ENCODE results near the gene RNASE1. TPM values are rescaled to one million over a fixed set of nuclear protein-coding genes. Genes with fewer than 3 reads are reported as not detected.

Gene RNASE1
- total RNA-seq, 1 donor from 2014 or later: 113 TPM

- Histone ChIP-seq H3K4me3 (ENCODE audit: low read length in 3 of 3) (no peak overlapping the region), H3K4me1 (ENCODE audit: control insufficient read depth in 3 of 3, insufficient read depth in 3 of 3, low read length in 3 of 3) (peaks cover 0 to 3% (median 0%) of the 10 kb centered on the region in 3 donors), H3K9ac (ENCODE audit: low read depth in 1 of 3, low read length in 3 of 3) (no peak overlapping the region), H3K9me3 (ENCODE audit: control insufficient read depth in 3 of 3, low read length in 3 of 3) (no peaks in the 10 kb centered on the region), H3K27me3 (ENCODE audit: control insufficient read depth in 3 of 3, insufficient read depth in 3 of 3, low read length in 3 of 3) (peaks cover 3 to 13% (median 8%) of the 10 kb centered on the region in 3 donors), H3K27ac (ENCODE audit: low read depth, low read length) (no peak overlapping the region), H3K36me3 (ENCODE audit: control insufficient read depth in 3 of 3, insufficient read depth in 3 of 3, low read length in 3 of 3) (no peaks in the 10 kb centered on the region)
Measured at GRCh38 chr14:20797164-20797563, 5.5 kb downstream of the RNASE1 start.

GRCh38 chr14:20794644-20795369 is 7.8 kb downstream of the RNASE1 start:
- H3K4me3 ChIP-seq (ENCODE audit: low read length in 3 of 3): no peak overlapping the region
- H3K36me3 ChIP-seq (ENCODE audit: control insufficient read depth in 3 of 3, insufficient read depth in 3 of 3, low read length in 3 of 3): no peaks in the 10 kb centered on the region
- H3K4me1 ChIP-seq (ENCODE audit: control insufficient read depth in 3 of 3, insufficient read depth in 3 of 3, low read length in 3 of 3): no peaks in the 10 kb centered on the region
- H3K9ac ChIP-seq (ENCODE audit: low read depth in 1 of 3, low read length in 3 of 3): no peak overlapping the region
- H3K9me3 ChIP-seq (ENCODE audit: control insufficient read depth in 3 of 3, low read length in 3 of 3): no peaks in the 10 kb centered on the region
- peaks cover 0 to 4% (median 0%) of the 10 kb centered on the region in 3 donors for H3K27me3 ChIP-seq (ENCODE audit: control insufficient read depth in 3 of 3, insufficient read depth in 3 of 3, low read length in 3 of 3)
- H3K27ac ChIP-seq (ENCODE audit: low read depth, low read length): no peak overlapping the region

DNA sequence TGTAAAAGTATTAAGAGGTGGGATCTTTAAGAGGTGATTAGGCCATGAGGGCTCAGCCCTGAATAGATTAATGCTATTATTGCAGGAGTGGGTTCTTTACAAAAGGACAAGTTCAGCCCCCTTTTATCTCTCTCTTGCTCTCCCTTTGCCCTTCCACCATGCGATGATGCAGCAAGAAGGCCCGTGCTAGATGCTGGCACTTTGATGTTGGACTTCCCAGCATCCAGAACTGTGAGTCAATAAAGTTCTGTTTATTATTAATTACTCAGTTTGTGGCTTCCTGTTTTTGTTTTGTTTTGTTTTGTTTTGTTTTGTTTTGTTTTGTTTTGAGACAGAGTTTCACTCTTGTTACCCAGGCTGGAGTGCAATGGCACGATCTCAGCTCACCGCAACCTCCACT is 10.1 kb downstream of the RNASE1 start:
- Histone ChIP-seq H3K27me3 (ENCODE audit: control insufficient read depth in 3 of 3, insufficient read depth in 3 of 3, low read length in 3 of 3) (no peaks in the 10 kb centered on the region), H3K9me3 (ENCODE audit: control insufficient read depth in 3 of 3, low read length in 3 of 3) (no peaks in the 10 kb centered on the region), H3K36me3 (ENCODE audit: control insufficient read depth in 3 of 3, insufficient read depth in 3 of 3, low read length in 3 of 3) (no peaks in the 10 kb centered on the region), H3K9ac (ENCODE audit: low read depth in 1 of 3, low read length in 3 of 3) (no peak overlapping the region), H3K4me3 (ENCODE audit: low read length in 3 of 3) (no peak overlapping the region), H3K4me1 (ENCODE audit: control insufficient read depth in 3 of 3, insufficient read depth in 3 of 3, low read length in 3 of 3) (peaks cover 0 to 3% (median 0%) of the 10 kb centered on the region in 3 donors), H3K27ac (ENCODE audit: low read depth, low read length) (no peak overlapping the region)

DNA sequence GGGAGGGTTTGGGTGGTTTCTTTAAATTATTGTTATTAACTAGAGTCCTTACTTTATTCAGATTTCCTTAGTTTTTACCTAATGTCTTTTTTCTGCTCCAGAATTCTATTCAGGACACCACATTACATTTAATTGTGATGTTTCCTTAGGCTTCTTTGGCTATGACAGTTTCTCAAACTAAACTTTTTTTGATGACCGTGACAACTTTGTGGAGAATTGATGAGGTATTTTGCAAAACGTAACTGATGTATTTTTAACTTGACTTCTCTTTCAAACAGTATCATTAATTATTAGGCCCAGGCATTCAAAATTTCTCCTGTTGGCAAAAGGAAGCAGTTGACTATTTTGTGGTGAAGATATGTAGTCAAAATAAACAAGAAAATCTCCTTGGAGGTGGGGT is 11.0 kb downstream of the RNASE1 start:
- no peaks in the 10 kb centered on the region for H3K36me3 ChIP-seq (ENCODE audit: control insufficient read depth in 3 of 3, insufficient read depth in 3 of 3, low read length in 3 of 3)
- no peaks in the 10 kb centered on the region for H3K9me3 ChIP-seq (ENCODE audit: control insufficient read depth in 3 of 3, low read length in 3 of 3)
- H3K9ac ChIP-seq (ENCODE audit: low read depth in 1 of 3, low read length in 3 of 3): no peak overlapping the region
- H3K27me3 ChIP-seq (ENCODE audit: control insufficient read depth in 3 of 3, insufficient read depth in 3 of 3, low read length in 3 of 3): peaks cover 0 to under 1% (median 0%) of the 10 kb centered on the region in 3 donors
- peaks cover 0 to 3% (median 0%) of the 10 kb centered on the region in 3 donors for H3K4me1 ChIP-seq (ENCODE audit: control insufficient read depth in 3 of 3, insufficient read depth in 3 of 3, low read length in 3 of 3)
- H3K27ac ChIP-seq (ENCODE audit: low read depth, low read length): no peak overlapping the region
- no peak overlapping the region for H3K4me3 ChIP-seq (ENCODE audit: low read length in 3 of 3)

DNA sequence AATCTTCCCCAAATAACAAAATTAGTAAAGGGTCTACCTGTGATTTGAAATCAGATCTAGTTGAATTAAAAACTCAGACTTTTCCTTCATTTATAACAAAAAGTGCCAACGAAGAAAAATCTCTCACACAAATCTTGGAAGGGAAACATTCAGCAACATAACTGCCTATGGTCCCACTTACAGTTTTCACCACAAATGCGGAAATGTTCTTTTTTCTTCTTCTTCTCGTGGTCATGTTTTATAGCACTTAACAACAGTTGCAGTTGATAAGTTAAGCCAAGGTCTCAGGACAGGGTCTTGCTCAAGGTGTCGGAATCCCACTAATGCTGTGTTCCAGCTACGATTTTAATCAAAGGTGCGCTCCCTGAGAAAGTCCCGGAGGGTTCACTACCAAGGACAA is 11.5 kb downstream of the RNASE1 start:
- Histone ChIP-seq H3K4me1 (ENCODE audit: control insufficient read depth in 3 of 3, insufficient read depth in 3 of 3, low read length in 3 of 3) (peaks cover 0 to 3% (median 0%) of the 10 kb centered on the region in 3 donors), H3K27me3 (ENCODE audit: control insufficient read depth in 3 of 3, insufficient read depth in 3 of 3, low read length in 3 of 3) (peaks cover 0 to 3% (median 0%) of the 10 kb centered on the region in 3 donors), H3K9me3 (ENCODE audit: control insufficient read depth in 3 of 3, low read length in 3 of 3) (no peaks in the 10 kb centered on the region), H3K36me3 (ENCODE audit: control insufficient read depth in 3 of 3, insufficient read depth in 3 of 3, low read length in 3 of 3) (no peaks in the 10 kb centered on the region), H3K27ac (ENCODE audit: low read depth, low read length) (no peak overlapping the region), H3K9ac (ENCODE audit: low read depth in 1 of 3, low read length in 3 of 3) (no peak overlapping the region), H3K4me3 (ENCODE audit: low read length in 3 of 3) (no peak overlapping the region)

- H3K4me3 ChIP-seq (ENCODE audit: low read length in 3 of 3): no peak overlapping the region
- no peak overlapping the region for H3K9ac ChIP-seq (ENCODE audit: low read depth in 1 of 3, low read length in 3 of 3)
- H3K27me3 ChIP-seq (ENCODE audit: control insufficient read depth in 3 of 3, insufficient read depth in 3 of 3, low read length in 3 of 3): peaks cover 0 to 3% (median 0%) of the 10 kb centered on the region in 3 donors
- H3K36me3 ChIP-seq (ENCODE audit: control insufficient read depth in 3 of 3, insufficient read depth in 3 of 3, low read length in 3 of 3): no peaks in the 10 kb centered on the region
- H3K27ac ChIP-seq (ENCODE audit: low read depth, low read length): no peak overlapping the region
- H3K9me3 ChIP-seq (ENCODE audit: control insufficient read depth in 3 of 3, low read length in 3 of 3): no peaks in the 10 kb centered on the region
- H3K4me1 ChIP-seq (ENCODE audit: control insufficient read depth in 3 of 3, insufficient read depth in 3 of 3, low read length in 3 of 3): peaks cover 0 to 3% (median 0%) of the 10 kb centered on the region in 3 donors
Measured at GRCh38 chr14:20790464-20791116, 12.1 kb downstream of the RNASE1 start.

DNA sequence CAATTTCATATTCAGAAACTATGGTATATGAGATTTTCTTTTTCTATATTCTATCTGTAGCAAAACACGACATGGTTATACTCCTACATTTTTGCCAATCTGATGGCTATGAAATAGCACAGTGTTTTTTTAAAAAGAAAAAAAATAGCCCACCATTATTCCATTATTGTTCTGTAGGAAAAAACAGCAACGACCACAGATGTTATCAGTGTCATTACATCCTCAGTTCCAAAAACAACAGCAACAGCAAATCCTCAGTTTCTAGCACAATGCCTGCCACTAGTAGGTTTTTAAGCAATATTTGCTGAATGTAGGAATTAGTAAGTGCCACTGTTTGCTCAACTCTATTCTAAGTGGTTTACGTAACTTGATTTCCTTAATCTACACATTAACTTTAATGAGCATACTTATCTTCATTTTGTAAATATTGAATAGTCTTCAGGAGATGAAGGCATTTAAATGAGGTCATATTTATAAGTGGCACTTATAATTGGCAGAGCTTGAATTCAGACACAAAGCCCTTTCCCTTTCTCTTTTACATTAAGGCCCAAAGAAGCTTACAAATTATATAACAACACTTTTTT is 13.3 kb downstream of the RNASE1 start:
- no peak overlapping the region for H3K27ac ChIP-seq (ENCODE audit: low read depth, low read length)
- H3K4me3 ChIP-seq (ENCODE audit: low read length in 3 of 3): no peak overlapping the region

DNA sequence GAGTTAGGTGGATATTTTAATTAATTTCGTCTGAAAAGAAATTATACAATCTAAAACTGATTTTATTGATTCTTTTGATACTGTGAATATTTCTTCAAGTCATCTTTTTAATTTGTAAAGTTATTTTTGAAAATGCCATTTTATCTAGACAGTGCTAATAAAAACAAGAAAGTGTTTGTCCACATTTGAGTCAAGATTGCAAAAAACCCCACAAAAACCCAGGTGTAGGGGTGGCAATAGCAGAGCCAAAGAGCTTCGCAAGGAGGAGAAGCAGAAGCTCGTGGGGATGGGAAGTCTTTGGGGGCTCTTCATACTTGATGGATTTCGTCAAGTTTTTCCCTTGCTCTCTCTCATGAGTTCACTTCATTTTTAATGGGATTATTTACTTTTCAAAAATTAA is 15.6 kb downstream of the RNASE1 start:
- peaks cover 0 to 3% (median 0%) of the 10 kb centered on the region in 3 donors for H3K27me3 ChIP-seq (ENCODE audit: control insufficient read depth in 3 of 3, insufficient read depth in 3 of 3, low read length in 3 of 3)
- no peak overlapping the region for H3K4me3 ChIP-seq (ENCODE audit: low read length in 3 of 3)
- H3K4me1 ChIP-seq (ENCODE audit: control insufficient read depth in 3 of 3, insufficient read depth in 3 of 3, low read length in 3 of 3): peaks cover 0 to 3% (median 0%) of the 10 kb centered on the region in 3 donors
- no peak overlapping the region for H3K27ac ChIP-seq (ENCODE audit: low read depth, low read length)
- no peaks in the 10 kb centered on the region for H3K9me3 ChIP-seq (ENCODE audit: control insufficient read depth in 3 of 3, low read length in 3 of 3)
- no peaks in the 10 kb centered on the region for H3K36me3 ChIP-seq (ENCODE audit: control insufficient read depth in 3 of 3, insufficient read depth in 3 of 3, low read length in 3 of 3)
- no peak overlapping the region for H3K9ac ChIP-seq (ENCODE audit: low read depth in 1 of 3, low read length in 3 of 3)

More for the DNA sequence above, 13.3 kb downstream of the RNASE1 start:
- H3K36me3 ChIP-seq (ENCODE audit: control insufficient read depth in 3 of 3, insufficient read depth in 3 of 3, low read length in 3 of 3): no peaks in the 10 kb centered on the region
- H3K27me3 ChIP-seq (ENCODE audit: control insufficient read depth in 3 of 3, insufficient read depth in 3 of 3, low read length in 3 of 3): peaks cover 0 to 3% (median 0%) of the 10 kb centered on the region in 3 donors
- H3K9me3 ChIP-seq (ENCODE audit: control insufficient read depth in 3 of 3, low read length in 3 of 3): no peaks in the 10 kb centered on the region
- H3K9ac ChIP-seq (ENCODE audit: low read depth in 1 of 3, low read length in 3 of 3): no peak overlapping the region
- peaks cover 0 to 3% (median 0%) of the 10 kb centered on the region in 3 donors for H3K4me1 ChIP-seq (ENCODE audit: control insufficient read depth in 3 of 3, insufficient read depth in 3 of 3, low read length in 3 of 3)

DNA sequence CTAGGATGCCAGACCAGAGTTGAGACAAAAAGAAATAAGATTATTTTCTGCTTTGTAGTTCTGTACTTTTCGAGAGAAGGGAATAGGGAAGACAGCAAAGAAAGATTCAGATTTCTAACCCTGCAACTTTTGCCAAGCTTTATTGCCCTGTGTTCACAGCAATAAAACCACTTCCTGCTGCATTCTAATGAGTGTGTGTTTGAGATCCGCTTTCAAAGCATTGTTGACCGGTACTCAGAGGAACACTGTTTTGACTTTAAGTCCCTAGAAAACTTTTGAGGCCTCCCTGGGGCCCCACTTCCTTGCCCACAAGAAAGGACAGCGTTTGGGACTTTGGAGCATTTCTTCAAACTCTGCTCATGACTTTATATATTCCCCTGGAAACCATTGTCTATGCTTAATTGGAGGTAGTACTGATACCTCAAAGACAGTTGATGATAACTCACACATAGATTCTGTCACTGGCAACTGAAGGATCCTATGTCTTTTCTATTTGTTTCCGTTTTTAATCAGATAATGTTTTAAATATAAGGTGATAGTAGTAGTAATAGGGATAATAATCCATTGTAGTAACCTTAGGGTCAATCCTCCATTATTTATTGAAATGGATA is 20.3 kb downstream of the RNASE1 start:
- H3K4me1 ChIP-seq (ENCODE audit: control insufficient read depth in 3 of 3, insufficient read depth in 3 of 3, low read length in 3 of 3): no peaks in the 10 kb centered on the region
- peak overlapping the region in 1 of 3 donors; percentile 30 for H3K9ac ChIP-seq (ENCODE audit: low read depth in 1 of 3, low read length in 3 of 3)
- H3K9me3 ChIP-seq (ENCODE audit: control insufficient read depth in 3 of 3, low read length in 3 of 3): no peaks in the 10 kb centered on the region
- no peaks in the 10 kb centered on the region for H3K36me3 ChIP-seq (ENCODE audit: control insufficient read depth in 3 of 3, insufficient read depth in 3 of 3, low read length in 3 of 3)
- peak overlapping the region in 1 of 3 donors; percentile 9 for H3K4me3 ChIP-seq (ENCODE audit: low read length in 3 of 3)
- H3K27ac ChIP-seq (ENCODE audit: low read depth, low read length): peak overlapping the region; percentile 57
- peaks cover 0 to 7% (median 0%) of the 10 kb centered on the region in 3 donors for H3K27me3 ChIP-seq (ENCODE audit: control insufficient read depth in 3 of 3, insufficient read depth in 3 of 3, low read length in 3 of 3)
